ENCODE measurements around the gene RCL1.

GRCh38 chr9:4815381-4815956 lies 22.7 kb downstream of the RCL1 start:
- TF ChIP-seq ARNT (IDR thresholded peaks at IDR 0.05) (no peak), RFX5 (IDR thresholded peaks at IDR 0.05; ENCODE audit: low read depth, low read length) (no peak), THAP11 (CRISPR knock-in tag; IDR thresholded peaks at IDR 0.05) (no peak), ZHX2 (IDR thresholded peaks at IDR 0.05; ENCODE audit: low read depth) (no peak), ZHX2 (CRISPR knock-in tag; IDR thresholded peaks at IDR 0.05; ENCODE audit: borderline replicate concordance) (no peak), REPIN1 (CRISPR knock-in tag; IDR thresholded peaks at IDR 0.05; ENCODE audit: borderline replicate concordance, low read depth) (no peak), PHB2 (IDR thresholded peaks at IDR 0.05; ENCODE audit: partially characterized antibody) (no peak), CBFB (CRISPR knock-in tag; IDR thresholded peaks at IDR 0.05) (no peak)

Data from HepG2 (cell line).